Left ventricle myocardium inferior (tissue), 1 donor: ENCODE data around the gene TRIP10. TPM values are rescaled to one million over a fixed set of nuclear protein-coding genes. Genes with fewer than 3 reads are reported as not detected.
"Not testable (repeated sequence)": the region's sequence is repeated elsewhere in the genome, so short reads cannot be mapped to it uniquely, and the experiment has no call there.

Experiments
- DNase-seq: peaks from one replicate; pipeline ENCODE4 v3.0.0-alpha.2; 2020
- H3K27ac ChIP-seq: fragments of 200-600 bp; replicated peaks from 2 replicates; pipeline ENCODE4 v1.8.0; 2021
- H3K27me3 ChIP-seq: fragments of 200-600 bp; 2 replicates; pipeline ENCODE4 v1.8.0; 2021; ENCODE audit warnings: low read depth
- H3K36me3 ChIP-seq: fragments of 200-600 bp; 2 replicates; pipeline ENCODE4 v1.8.0; 2021
- H3K4me1 ChIP-seq: fragments of 200-600 bp; 2 replicates; pipeline ENCODE4 v1.8.0; 2021
- H3K4me3 ChIP-seq: fragments of 200-600 bp; 2 replicates; pipeline ENCODE4 v1.8.0; 2021; ENCODE audit warnings: mild to moderate bottlenecking, moderate library complexity
- H3K9me3 ChIP-seq: fragments of 200-600 bp; replicated peaks from 2 replicates; pipeline ENCODE4 v1.8.0; 2021
- intact Hi-C: fragments of 100-400 bp; cut with micrococcal nuclease; formaldehyde crosslinking; loops from one replicate; pipeline ENCODE4 v1.11.0; 2022
- total RNA-seq: library from RNA; stranded (reverse); fragmentation: NEBNext Ultra II Directional; extraction: Animal tissue kit (Norgen Biotek cat#: 25700); gene quantifications from one replicate; pipeline ENCODE4 v1.2.1, GENCODE V29; 2021
- TF ChIP-seq, protein P1 (sequence below): fragments of 200-600 bp; IDR thresholded peaks from 2 replicates; pipeline ENCODE4 v1.8.0; 2021; ENCODE audit warnings: antibody characterized with exemption, mild to moderate bottlenecking, borderline replicate concordance
- donor health status: DM: no; HTN: yes; CAD: no; lungs with severe emphysema.

TRIP10 gene
- total RNA-seq, 1 donor from 2014 or later: 133 TPM

DNA sequence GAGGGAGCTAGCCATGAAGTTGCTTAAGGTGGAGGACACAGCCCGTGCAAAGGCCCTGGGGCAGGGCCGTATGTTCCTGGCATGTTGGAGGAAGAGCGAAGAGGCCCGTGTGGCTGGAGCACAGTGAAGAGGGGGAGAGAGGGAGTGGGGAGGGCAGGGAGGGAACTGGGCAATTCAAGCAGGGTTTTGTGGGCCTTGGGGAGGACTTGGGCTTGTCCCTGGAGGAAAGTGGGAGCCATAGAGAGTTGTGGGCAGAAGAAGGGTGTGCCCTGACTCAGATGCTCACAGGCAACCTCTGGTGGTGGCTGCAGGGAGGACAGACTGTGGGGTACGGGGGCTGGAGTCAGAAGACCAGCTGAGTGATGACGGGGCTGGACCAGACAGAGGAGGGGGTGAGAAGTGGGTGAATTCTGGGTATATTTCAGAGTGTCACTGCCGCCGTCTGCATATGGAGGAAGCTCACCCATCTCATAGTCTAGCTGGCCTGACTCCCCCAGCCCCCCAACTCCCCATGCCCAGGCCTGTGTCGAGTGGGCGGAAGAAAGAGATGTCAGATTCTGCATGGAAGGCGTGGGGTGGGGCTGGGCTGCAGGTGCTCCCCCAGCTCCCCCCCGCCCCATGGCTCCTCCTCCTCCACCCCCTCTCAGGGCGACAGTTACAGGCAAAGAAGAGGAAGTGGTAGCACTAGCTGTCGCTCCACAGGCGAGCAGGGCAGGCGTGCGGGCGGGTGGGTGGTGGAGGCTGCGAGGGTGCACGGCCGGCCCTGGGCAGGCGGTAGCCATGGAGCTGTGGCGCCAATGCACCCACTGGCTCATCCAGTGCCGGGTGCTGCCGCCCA is 32.8 kb downstream of the TRIP10 start, which contains the start of gene VAV1:
TSS of gene VAV1 (plus strand) at position 681 of the 838 bp plus-strand sequence. CDS start at position 781, 100 bp downstream.
- peak; percentile 58 for DNase-seq
- H3K36me3 ChIP-seq: no peaks in the 10 kb centered on the region
- intact Hi-C loops: loop anchor here (10.0 kb wide), 1 partner anchor 137 kb away; no protein-coding TSS in a partner anchor
- H3K4me3 ChIP-seq: peak within 1 kb of the TSS; percentile 52
- TF ChIP-seq, protein P1, sequence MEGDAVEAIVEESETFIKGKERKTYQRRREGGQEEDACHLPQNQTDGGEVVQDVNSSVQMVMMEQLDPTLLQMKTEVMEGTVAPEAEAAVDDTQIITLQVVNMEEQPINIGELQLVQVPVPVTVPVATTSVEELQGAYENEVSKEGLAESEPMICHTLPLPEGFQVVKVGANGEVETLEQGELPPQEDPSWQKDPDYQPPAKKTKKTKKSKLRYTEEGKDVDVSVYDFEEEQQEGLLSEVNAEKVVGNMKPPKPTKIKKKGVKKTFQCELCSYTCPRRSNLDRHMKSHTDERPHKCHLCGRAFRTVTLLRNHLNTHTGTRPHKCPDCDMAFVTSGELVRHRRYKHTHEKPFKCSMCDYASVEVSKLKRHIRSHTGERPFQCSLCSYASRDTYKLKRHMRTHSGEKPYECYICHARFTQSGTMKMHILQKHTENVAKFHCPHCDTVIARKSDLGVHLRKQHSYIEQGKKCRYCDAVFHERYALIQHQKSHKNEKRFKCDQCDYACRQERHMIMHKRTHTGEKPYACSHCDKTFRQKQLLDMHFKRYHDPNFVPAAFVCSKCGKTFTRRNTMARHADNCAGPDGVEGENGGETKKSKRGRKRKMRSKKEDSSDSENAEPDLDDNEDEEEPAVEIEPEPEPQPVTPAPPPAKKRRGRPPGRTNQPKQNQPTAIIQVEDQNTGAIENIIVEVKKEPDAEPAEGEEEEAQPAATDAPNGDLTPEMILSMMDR: no peak
- peaks cover 38% of the 10 kb centered on the region for H3K27me3 ChIP-seq
- H3K27ac ChIP-seq: peak within 1 kb of the TSS; percentile 54
- no peaks in the 10 kb centered on the region for H3K9me3 ChIP-seq
- peaks cover 8% of the 10 kb centered on the region for H3K4me1 ChIP-seq

- H3K9me3 ChIP-seq: no peaks in the 10 kb centered on the region
- TF ChIP-seq, protein P1: no peak
- no peak for DNase-seq
- intact Hi-C loops: loop anchor here (10.0 kb wide), 1 partner anchor 138 kb away; no protein-coding TSS in a partner anchor
- H3K4me1 ChIP-seq: peaks cover 1% of the 10 kb centered on the region
- peak overlapping the region; percentile 52 for H3K4me3 ChIP-seq
- H3K36me3 ChIP-seq: no peaks in the 10 kb centered on the region
- peaks cover 31% of the 10 kb centered on the region for H3K27me3 ChIP-seq
- H3K27ac ChIP-seq: peak overlapping the region; percentile 54
Observed at GRCh38 chr19:6772866-6773322, 33.4 kb downstream of the TRIP10 start.

DNA sequence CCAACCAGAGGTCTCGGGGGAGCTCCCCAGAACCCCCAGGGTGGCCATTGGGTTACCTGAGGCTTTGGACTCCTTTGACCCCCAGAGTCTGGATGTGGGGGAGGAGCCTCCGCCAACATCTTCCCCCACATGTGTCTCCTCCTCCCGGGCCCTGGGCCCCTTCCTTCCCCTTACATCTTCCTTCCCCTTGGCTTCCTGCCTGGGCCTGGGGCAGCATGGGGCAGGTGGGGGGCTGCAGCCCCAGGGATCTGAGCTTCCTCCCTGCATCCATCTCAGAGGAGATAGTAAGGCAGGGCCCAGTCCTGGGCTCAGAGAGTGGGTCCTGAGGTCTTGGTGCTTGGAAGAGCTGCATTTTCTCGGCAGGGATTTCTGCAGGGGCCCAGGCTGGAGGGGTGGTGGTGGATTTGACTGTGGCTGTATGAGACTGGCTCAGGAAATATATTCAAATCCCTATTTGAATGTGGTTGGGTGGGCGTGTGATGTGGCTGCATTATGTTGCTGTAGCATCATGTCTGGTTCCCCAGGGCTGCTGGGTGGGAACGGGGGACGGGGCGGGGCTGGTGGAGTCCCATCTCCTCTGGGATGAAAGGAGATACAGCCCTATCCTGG is 33.9 kb downstream of the TRIP10 start:
- Histone ChIP-seq H3K36me3 (no peaks in the 10 kb centered on the region), H3K9me3 (no peaks in the 10 kb centered on the region), H3K4me1 (no peaks in the 10 kb centered on the region), H3K27ac (peak overlapping the region; percentile 54), H3K4me3 (peak overlapping the region; percentile 52), H3K27me3 (peaks cover 26% of the 10 kb centered on the region)
- TF ChIP-seq, protein P1: no peak
- DNase-seq: peak; percentile 41
- intact Hi-C loops: loop anchor here (10.0 kb wide), 1 partner anchor 139 kb away; no protein-coding TSS in a partner anchor

- intact Hi-C loops: loop anchor here (10.0 kb wide), 1 partner anchor 140 kb away; no protein-coding TSS in a partner anchor
Observed at GRCh38 chr19:6774821-6775707, 35.6 kb downstream of the TRIP10 start.

GRCh38 chr19:6776045-6776444 is 36.6 kb downstream of the TRIP10 start:
- H3K9me3 ChIP-seq, H3K27ac ChIP-seq, H3K36me3 ChIP-seq, DNase-seq, H3K4me3 ChIP-seq, H3K4me1 ChIP-seq: not testable (repeated sequence)
- H3K27me3 ChIP-seq: peaks cover 13% of the 10 kb centered on the region
- intact Hi-C loops: loop anchor here (10.0 kb wide), 1 partner anchor 141 kb away; no protein-coding TSS in a partner anchor

More at GRCh38 chr19:6774821-6775707, 35.6 kb downstream of the TRIP10 start:
- no peak for DNase-seq
- Histone ChIP-seq H3K9me3 (no peaks in the 10 kb centered on the region), H3K27me3 (peaks cover 13% of the 10 kb centered on the region), H3K4me1 (no peaks in the 10 kb centered on the region), H3K27ac (no peak overlapping the region), H3K4me3 (no peak overlapping the region), H3K36me3 (no peaks in the 10 kb centered on the region)
- TF ChIP-seq, protein P1: no peak
